ENCODE results near the gene QSER1. TPM values are rescaled to one million over a fixed set of nuclear protein-coding genes. Genes with fewer than 3 reads are reported as not detected.

Gene QSER1
- total and polyA plus RNA-seq, 12 donors = 2.5 to 23.8 (median 19.2) TPM

DNA sequence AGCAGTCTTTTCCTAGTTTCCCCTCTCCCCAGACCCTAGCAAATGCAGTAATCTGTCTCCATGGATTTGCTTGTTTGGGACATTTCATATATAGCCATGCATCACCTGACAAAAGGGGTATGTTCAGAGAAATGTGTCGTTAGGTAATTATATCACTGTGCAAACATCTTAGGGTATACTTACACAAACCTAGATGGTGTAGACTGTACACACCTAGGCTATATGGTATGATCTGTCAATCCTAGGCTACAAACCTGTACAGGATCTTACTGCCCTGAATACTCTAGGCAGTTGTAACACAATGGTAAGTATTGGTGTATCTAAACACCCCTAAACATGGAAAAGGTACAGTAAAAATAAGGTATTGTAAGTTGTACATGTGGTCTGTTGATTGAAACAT is 23.8 kb downstream of the QSER1 start:
- intact Hi-C loops (cut with DNase I) = no loop called here
- TF ChIP-seq, protein P1, sequence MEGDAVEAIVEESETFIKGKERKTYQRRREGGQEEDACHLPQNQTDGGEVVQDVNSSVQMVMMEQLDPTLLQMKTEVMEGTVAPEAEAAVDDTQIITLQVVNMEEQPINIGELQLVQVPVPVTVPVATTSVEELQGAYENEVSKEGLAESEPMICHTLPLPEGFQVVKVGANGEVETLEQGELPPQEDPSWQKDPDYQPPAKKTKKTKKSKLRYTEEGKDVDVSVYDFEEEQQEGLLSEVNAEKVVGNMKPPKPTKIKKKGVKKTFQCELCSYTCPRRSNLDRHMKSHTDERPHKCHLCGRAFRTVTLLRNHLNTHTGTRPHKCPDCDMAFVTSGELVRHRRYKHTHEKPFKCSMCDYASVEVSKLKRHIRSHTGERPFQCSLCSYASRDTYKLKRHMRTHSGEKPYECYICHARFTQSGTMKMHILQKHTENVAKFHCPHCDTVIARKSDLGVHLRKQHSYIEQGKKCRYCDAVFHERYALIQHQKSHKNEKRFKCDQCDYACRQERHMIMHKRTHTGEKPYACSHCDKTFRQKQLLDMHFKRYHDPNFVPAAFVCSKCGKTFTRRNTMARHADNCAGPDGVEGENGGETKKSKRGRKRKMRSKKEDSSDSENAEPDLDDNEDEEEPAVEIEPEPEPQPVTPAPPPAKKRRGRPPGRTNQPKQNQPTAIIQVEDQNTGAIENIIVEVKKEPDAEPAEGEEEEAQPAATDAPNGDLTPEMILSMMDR (IDR thresholded peaks at IDR 0.05) = no peak
- no peak for DNase-seq
- ATAC-seq = no peak
- no peaks in the 10 kb centered on the region for H3K9me3 ChIP-seq
- no peak overlapping the region for H3K4me3 ChIP-seq
- H3K27ac ChIP-seq = no peak overlapping the region
- H3K4me1 ChIP-seq = peaks cover 0 to 3% (median 0%) of the 10 kb centered on the region in 9 donors
- 95 to 98% methylated on average over 1 of the region's 1 CpG for WGBS, 2 donors
- H3K27me3 ChIP-seq = no peaks in the 10 kb centered on the region
- H3K36me3 ChIP-seq = no peaks in the 10 kb centered on the region

DNA sequence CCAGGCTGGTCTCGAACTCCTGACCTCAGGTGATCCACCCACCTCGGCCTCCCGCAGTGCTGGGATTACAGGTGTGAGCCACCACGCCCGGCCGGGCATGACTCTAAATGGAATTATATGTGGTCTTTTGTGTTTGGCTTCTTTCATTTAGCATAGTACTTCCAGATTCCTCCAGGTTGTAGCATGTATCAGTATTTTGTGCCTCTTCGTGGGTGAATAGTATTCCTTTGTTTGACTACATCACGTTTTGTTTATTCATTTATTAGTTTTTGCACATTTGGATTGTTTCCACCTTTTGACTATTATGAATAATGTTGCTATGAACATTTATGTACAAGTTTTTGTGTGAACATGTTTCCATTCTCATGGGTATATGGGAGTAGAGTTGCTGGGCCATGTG is 24.4 kb downstream of the QSER1 start:
- 96 to 98% methylated on average over 8 of the region's 8 CpGs for WGBS, 2 donors
- no peaks in the 10 kb centered on the region for H3K36me3 ChIP-seq
- H3K4me1 ChIP-seq = peaks cover 0 to 3% (median 0%) of the 10 kb centered on the region in 9 donors
- TF ChIP-seq, protein P1 (IDR thresholded peaks at IDR 0.05) = no peak
- H3K27me3 ChIP-seq = no peaks in the 10 kb centered on the region
- no peak for ATAC-seq
- no peak overlapping the region for H3K27ac ChIP-seq
- intact Hi-C loops (cut with DNase I) = no loop called here
- H3K4me3 ChIP-seq = no peak overlapping the region
- no peaks in the 10 kb centered on the region for H3K9me3 ChIP-seq
- DNase-seq = no peak

DNA sequence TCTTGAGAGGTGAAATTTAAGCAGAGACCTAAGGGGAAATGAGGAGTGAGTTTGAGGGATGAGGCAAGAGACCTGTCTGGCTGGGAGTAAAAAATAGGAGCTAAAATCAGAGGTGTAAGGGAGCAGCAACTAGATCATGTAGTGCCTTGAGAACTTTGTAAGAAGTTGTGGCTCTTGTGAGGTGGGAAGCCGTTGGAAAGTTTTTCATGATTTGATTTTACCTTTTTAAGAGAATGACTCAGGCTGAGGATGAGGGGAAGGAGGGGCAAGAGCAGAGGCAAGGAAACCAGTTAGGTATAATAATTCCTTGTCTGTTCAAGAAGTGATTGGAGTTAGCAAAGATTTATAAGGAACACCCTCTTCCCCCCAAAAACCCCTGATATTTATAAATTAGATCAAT is 25.8 kb downstream of the QSER1 start:
- intact Hi-C loops (cut with DNase I) = no loop called here
- H3K27me3 ChIP-seq = no peaks in the 10 kb centered on the region
- ATAC-seq = no peak
- TF ChIP-seq, protein P1 (IDR thresholded peaks at IDR 0.05) = no peak
- 86 to 90% methylated on average over 1 of the region's 1 CpG for WGBS, 2 donors
- no peak overlapping the region for H3K27ac ChIP-seq
- DNase-seq = no peak
- peaks cover 0 to 3% (median 0%) of the 10 kb centered on the region in 9 donors for H3K4me1 ChIP-seq
- H3K9me3 ChIP-seq = no peaks in the 10 kb centered on the region
- no peaks in the 10 kb centered on the region for H3K36me3 ChIP-seq
- H3K4me3 ChIP-seq = no peak overlapping the region

DNA sequence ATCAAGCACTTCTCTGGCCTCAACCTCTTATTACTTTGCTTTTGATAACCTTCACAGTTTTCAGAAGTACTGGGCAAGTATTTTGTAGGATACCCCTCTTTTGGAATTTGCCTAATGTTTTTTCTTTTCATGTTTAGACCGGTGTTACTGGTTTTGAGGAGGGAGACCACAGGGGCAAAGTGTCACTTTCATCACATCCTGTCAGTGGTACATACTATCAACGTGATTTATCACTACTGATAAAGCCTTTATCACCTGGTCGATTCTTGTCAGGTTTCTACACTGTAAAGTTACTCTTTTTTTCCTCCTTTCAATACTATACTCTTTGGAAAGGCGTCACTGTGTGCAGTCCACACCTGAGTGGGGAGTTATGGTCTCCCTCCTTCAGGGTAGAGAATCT is 26.7 kb downstream of the QSER1 start:
- intact Hi-C loops (cut with DNase I) = loop anchor here in 1 of 10 donors (1.0 kb wide), 1 partner anchor 11 kb away; no protein-coding TSS in a partner anchor
- Histone ChIP-seq H3K36me3 (no peaks in the 10 kb centered on the region), H3K9me3 (no peaks in the 10 kb centered on the region), H3K27ac (no peak overlapping the region), H3K4me3 (no peak overlapping the region), H3K4me1 (peaks cover 0 to 3% (median 0%) of the 10 kb centered on the region in 9 donors), H3K27me3 (no peaks in the 10 kb centered on the region)
- ATAC-seq (no peak), DNase-seq (no peak)
- TF ChIP-seq, protein P1 (IDR thresholded peaks at IDR 0.05) = no peak
- WGBS, 2 donors = 46 to 51% methylated on average over 4 of the region's 4 CpGs
